DOHH2 (cell line): Measurements from ENCODE around the gene CHFR.

Experiments used
- EZH2phosphoT487 ChIP-seq: fragments of 200-600 bp; sonication (generic); IDR thresholded peaks from 2 replicates; pipeline ENCODE4 v1.6.1; 2017; ENCODE audit warnings: borderline replicate concordance, mild to moderate bottlenecking, antibody characterized with exemption, low read length, moderate library complexity, mixed read lengths
- TF ChIP-seq, protein P1 (sequence below): fragments of 200-600 bp; sonication (generic); IDR thresholded peaks from one replicate; pipeline ENCODE4 v1.5.1; 2014; ENCODE audit warnings: antibody characterized with exemption, mild to moderate bottlenecking, low read depth, low read length; ENCODE audit not compliant: poor library complexity, severe bottlenecking

GRCh38 chr12:132835076-132836025 is 52.1 kb downstream of the CHFR start:
- TF ChIP-seq, protein P1, sequence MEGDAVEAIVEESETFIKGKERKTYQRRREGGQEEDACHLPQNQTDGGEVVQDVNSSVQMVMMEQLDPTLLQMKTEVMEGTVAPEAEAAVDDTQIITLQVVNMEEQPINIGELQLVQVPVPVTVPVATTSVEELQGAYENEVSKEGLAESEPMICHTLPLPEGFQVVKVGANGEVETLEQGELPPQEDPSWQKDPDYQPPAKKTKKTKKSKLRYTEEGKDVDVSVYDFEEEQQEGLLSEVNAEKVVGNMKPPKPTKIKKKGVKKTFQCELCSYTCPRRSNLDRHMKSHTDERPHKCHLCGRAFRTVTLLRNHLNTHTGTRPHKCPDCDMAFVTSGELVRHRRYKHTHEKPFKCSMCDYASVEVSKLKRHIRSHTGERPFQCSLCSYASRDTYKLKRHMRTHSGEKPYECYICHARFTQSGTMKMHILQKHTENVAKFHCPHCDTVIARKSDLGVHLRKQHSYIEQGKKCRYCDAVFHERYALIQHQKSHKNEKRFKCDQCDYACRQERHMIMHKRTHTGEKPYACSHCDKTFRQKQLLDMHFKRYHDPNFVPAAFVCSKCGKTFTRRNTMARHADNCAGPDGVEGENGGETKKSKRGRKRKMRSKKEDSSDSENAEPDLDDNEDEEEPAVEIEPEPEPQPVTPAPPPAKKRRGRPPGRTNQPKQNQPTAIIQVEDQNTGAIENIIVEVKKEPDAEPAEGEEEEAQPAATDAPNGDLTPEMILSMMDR: no peak
- no peak for TF ChIP-seq EZH2phosphoT487
